ENCODE results near the gene CAMK4.

The CAMK4 gene

GRCh38 chr5:111447099-111447498 lies 222.9 kb downstream of the CAMK4 start:
- no peak for TF ChIP-seq CTCF (IDR thresholded peaks at IDR 0.05; ENCODE audit: low read depth, low read length)
- in situ Hi-C loops (cut with HindIII; ENCODE audit: low sequenced_read_pairs): no loop called here
- DNase-seq (ENCODE audit: low read depth, low spot score): peak; percentile 20
- H3K4me3 ChIP-seq (ENCODE audit: low read depth, low read length): no peak overlapping the region

GRCh38 chr5:111447822-111448221 lies 223.6 kb downstream of the CAMK4 start:
- no peak overlapping the region for H3K4me3 ChIP-seq (ENCODE audit: low read depth, low read length)
- DNase-seq (ENCODE audit: low read depth, low spot score): no peak
- no peak for TF ChIP-seq CTCF (IDR thresholded peaks at IDR 0.05; ENCODE audit: low read depth, low read length)
- in situ Hi-C loops (cut with HindIII; ENCODE audit: low sequenced_read_pairs): no loop called here

- H3K4me3 ChIP-seq (ENCODE audit: low read depth, low read length): no peak overlapping the region
- no peak for DNase-seq (ENCODE audit: low read depth, low spot score)
- in situ Hi-C loops (cut with HindIII; ENCODE audit: low sequenced_read_pairs): no loop called here
- TF ChIP-seq CTCF (IDR thresholded peaks at IDR 0.05; ENCODE audit: low read depth, low read length): no peak
Measured at GRCh38 chr5:111453295-111453694, 229.1 kb downstream of the CAMK4 start.

- peak; percentile 70 for DNase-seq (ENCODE audit: low read depth, low spot score)
- in situ Hi-C loops (cut with HindIII; ENCODE audit: low sequenced_read_pairs): no loop called here
Measured at GRCh38 chr5:111453747-111454146, 229.6 kb downstream of the CAMK4 start.

GRCh38 chr5:111454198-111454622 lies 230.0 kb downstream of the CAMK4 start:
- no peak overlapping the region for H3K4me3 ChIP-seq (ENCODE audit: low read depth, low read length)
- DNase-seq (ENCODE audit: low read depth, low spot score): peak; percentile 27
- TF ChIP-seq CTCF (IDR thresholded peaks at IDR 0.05; ENCODE audit: low read depth, low read length): no peak
- in situ Hi-C loops (cut with HindIII; ENCODE audit: low sequenced_read_pairs): no loop called here

More at GRCh38 chr5:111453747-111454146, 229.6 kb downstream of the CAMK4 start:
- TF ChIP-seq CTCF (IDR thresholded peaks at IDR 0.05; ENCODE audit: low read depth, low read length): no peak
- H3K4me3 ChIP-seq (ENCODE audit: low read depth, low read length): no peak overlapping the region

GRCh38 chr5:111454776-111455175 lies 230.6 kb downstream of the CAMK4 start:
- no peak for DNase-seq (ENCODE audit: low read depth, low spot score)
- no peak for TF ChIP-seq CTCF (IDR thresholded peaks at IDR 0.05; ENCODE audit: low read depth, low read length)
- H3K4me3 ChIP-seq (ENCODE audit: low read depth, low read length): no peak overlapping the region
- in situ Hi-C loops (cut with HindIII; ENCODE audit: low sequenced_read_pairs): no loop called here

- DNase-seq (ENCODE audit: low read depth, low spot score): peak; percentile 6
- in situ Hi-C loops (cut with HindIII; ENCODE audit: low sequenced_read_pairs): no loop called here
- H3K4me3 ChIP-seq (ENCODE audit: low read depth, low read length): no peak overlapping the region
- peak; percentile 40 for TF ChIP-seq CTCF (IDR thresholded peaks at IDR 0.05; ENCODE audit: low read depth, low read length)
Measured at GRCh38 chr5:111461255-111461671, 237.1 kb downstream of the CAMK4 start.
